PC-3 (cell line): ENCODE measurements around the gene PTK6. TPM values are rescaled to one million over a fixed set of nuclear protein-coding genes. Genes with fewer than 3 reads are reported as not detected.
A peak's percentile ranks its signal among the peaks of the same experiment; 100 is the strongest.

Experiments used
- ATAC-seq: fragments of 200-7000 bp; cut with Tn5 transposase; 2 replicates; pipeline ENCODE4 v1.9.1; 2020; ENCODE audit warnings: mild to moderate bottlenecking, moderate library complexity
- BruUV-seq: library from RNA; stranded (reverse); fragments of 400-500 nt; replicated peaks from 2 replicates; lab custom pipeline; 2021; lab: Mats Ljungman, UMichigan
- CTCF ChIA-PET: fragments of 300-600 bp; sonication (Branson Sonifier 250); formaldehyde crosslinking; loops from one replicate; lab custom pipeline; 2022; ENCODE audit warnings: antibody characterized with exemption; lab: Charles Lee
- POLR2A ChIA-PET: fragments of 300-600 bp; sonication (Branson Sonifier 250); formaldehyde crosslinking; loops from one replicate; lab custom pipeline; 2022; ENCODE audit warnings: antibody characterized with exemption; ENCODE audit not compliant: unreplicated experiment; lab: Charles Lee
- DNase-seq: peaks from one replicate; pipeline ENCODE4 v3.0.0-alpha.2; 2015
- H2AFZ ChIP-seq: fragments of 300-600 bp; sonication (generic); 2 replicates; pipeline ENCODE4 v1.6.0; 2016; ENCODE audit warnings: antibody characterized with exemption, low read length
- H3F3A ChIP-seq: fragments of 300-600 bp; sonication (generic); one replicate; pipeline ENCODE4 v1.6.0; 2017; ENCODE audit warnings: antibody characterized with exemption, low read length, control low read depth, mild to moderate bottlenecking; ENCODE audit not compliant: unreplicated experiment
- H3K27ac ChIP-seq: fragments of 300-600 bp; sonication (generic); 2 replicates; pipeline ENCODE4 v1.5.1; 2016; ENCODE audit warnings: mild to moderate bottlenecking, low read length
- H3K27me3 ChIP-seq: fragments of 300-600 bp; sonication (generic); 2 replicates; pipeline ENCODE4 v1.6.1; 2016; ENCODE audit warnings: low read length, mixed read lengths
- H3K36me3 ChIP-seq: fragments of 300-600 bp; sonication (generic); 2 replicates; pipeline ENCODE4 v1.6.1; 2016; ENCODE audit warnings: low read depth, mixed run types, low read length, mixed read lengths
- H3K4me1 ChIP-seq: fragments of 300-600 bp; sonication (generic); 2 replicates; pipeline ENCODE4 v1.5.1; 2016; ENCODE audit warnings: low read length; ENCODE audit not compliant: insufficient read depth
- H3K4me2 ChIP-seq: fragments of 300-600 bp; sonication (generic); 2 replicates; pipeline ENCODE4 v1.6.0; 2016; ENCODE audit warnings: low read length
- H3K4me3 ChIP-seq: fragments of 300-600 bp; sonication (generic); 2 replicates; pipeline ENCODE4 v1.5.1; 2016; ENCODE audit warnings: mild to moderate bottlenecking, low read length, mixed read lengths
- H3K79me2 ChIP-seq: fragments of 300-600 bp; sonication (generic); 2 replicates; pipeline ENCODE4 v1.6.1; 2017; ENCODE audit warnings: low read length, mixed read lengths
- H3K9ac ChIP-seq: fragments of 300-600 bp; sonication (generic); 2 replicates; pipeline ENCODE4 v1.6.0; 2016; ENCODE audit warnings: mild to moderate bottlenecking, low read length
- H3K9me2 ChIP-seq: fragments of 300-600 bp; sonication (generic); replicated peaks from 2 replicates; pipeline ENCODE4 v1.6.1; 2016; ENCODE audit warnings: mixed run types, low read length, mixed read lengths
- H3K9me3 ChIP-seq: fragments of 300-600 bp; sonication (generic); 2 replicates; pipeline ENCODE4 v1.6.1; 2016; ENCODE audit warnings: low read length, mixed read lengths
- H4K20me1 ChIP-seq: fragments of 300-600 bp; sonication (generic); 2 replicates; pipeline ENCODE4 v1.6.1; 2016; ENCODE audit warnings: low read length, mixed read lengths
- EZH2 ChIP-seq: fragments of 300-600 bp; sonication (generic); IDR thresholded peaks from one replicate; pipeline ENCODE4 v1.6.1; 2017; ENCODE audit warnings: antibody characterized with exemption, mild to moderate bottlenecking, low read length; ENCODE audit not compliant: unreplicated experiment
- EZH2phosphoT487 ChIP-seq: fragments of 300-600 bp; sonication (generic); IDR thresholded peaks from 2 replicates; pipeline ENCODE4 v1.6.1; 2018; ENCODE audit warnings: mild to moderate bottlenecking, antibody characterized with exemption, low read length, borderline replicate concordance
- intact Hi-C: fragments of 100-400 bp; cut with micrococcal nuclease; formaldehyde crosslinking; loops from 2 replicates; pipeline ENCODE4 v1.9.0; 2023
- total RNA-seq: library from RNA; depleted of rRNA; stranded (reverse); fragments of >200 nt; gene quantifications from 2 replicates; pipeline ENCODE4 v1.2.3, GENCODE V29; 2014
- TF ChIP-seq, protein P1 (sequence below): fragments of 300-600 bp; sonication (generic); conservative IDR thresholded peaks from 2 replicates; pipeline ENCODE4 v1.5.1; 2017; ENCODE audit warnings: antibody characterized with exemption, low read depth, mild to moderate bottlenecking, low read length

PTK6 gene
- total RNA-seq, 1 experiment from 2014 or later = 11.1 TPM

DNA sequence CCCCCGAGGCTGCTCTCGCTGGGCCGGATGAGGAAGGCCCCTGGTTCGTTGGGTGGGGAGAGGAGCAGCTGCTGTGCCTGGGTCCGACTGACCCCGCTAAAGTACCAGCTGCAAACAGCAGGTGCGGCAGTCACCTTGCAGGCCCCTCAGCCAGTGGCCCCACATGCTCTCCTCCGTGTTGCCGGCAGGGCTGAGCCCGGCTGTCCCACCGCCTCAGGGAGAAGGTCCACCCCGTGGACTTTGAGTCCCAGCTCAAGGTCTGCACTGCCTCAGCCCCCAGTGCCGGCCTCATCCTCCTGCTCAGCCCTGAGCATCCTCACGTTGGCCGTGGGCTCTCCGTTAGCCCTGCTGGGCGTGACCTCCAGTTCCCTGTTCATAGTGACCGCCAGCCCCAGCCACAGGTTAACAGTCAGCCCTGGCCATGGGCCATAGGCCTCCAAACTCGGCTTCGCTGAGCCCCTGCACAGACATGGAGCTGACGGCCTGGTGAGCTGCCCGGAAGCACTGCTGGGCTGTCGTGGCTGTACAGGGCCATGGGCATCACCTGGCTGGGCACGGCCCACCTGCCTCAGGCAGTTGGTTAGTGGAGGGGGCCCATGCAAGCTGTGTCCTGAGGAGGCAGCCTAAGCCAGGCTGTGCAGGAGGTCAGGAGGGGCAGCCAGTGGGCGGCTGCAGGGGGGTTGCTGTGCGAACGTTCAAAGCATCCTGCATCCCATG lies 7.2 kb upstream of the PTK6 start:
- Histone ChIP-seq H3K9me3 (no peaks in the 10 kb centered on the region), H3K27me3 (no peaks in the 10 kb centered on the region), H2AFZ (no peak overlapping the region), H3K4me2 (peak overlapping the region; percentile 76), H3K36me3 (no peaks in the 10 kb centered on the region), H3K79me2 (no peaks in the 10 kb centered on the region), H3K9ac (0 out of 2 replicates have a peak overlapping the region, but pooled peaks have one; percentile 13), H3K4me1 (peaks cover 37% of the 10 kb centered on the region), H3K9me2 (no peaks in the 10 kb centered on the region), H3K4me3 (no peak overlapping the region), H3F3A (no peaks in the 10 kb centered on the region), H4K20me1 (no peaks in the 10 kb centered on the region), H3K27ac (peak overlapping the region; percentile 80)
- intact Hi-C loops = no loop called here
- ChIA-PET CTCF (interaction anchor here (0.7 kb wide), 1 partner anchor 518 kb away, joined by 3 read pairs; no protein-coding TSS in a partner anchor), POLR2A (interaction anchor here (0.6 to 0.8 kb wide), 2 partner anchors 97 to 114 kb away, joined by 3 to 4 read pairs; partner anchors contain the start of gene RTEL1)
- DNase-seq = no peak
- peak; percentile 2 for ATAC-seq
- BruUV-seq = no TSS peak
- TF ChIP-seq, protein P1, sequence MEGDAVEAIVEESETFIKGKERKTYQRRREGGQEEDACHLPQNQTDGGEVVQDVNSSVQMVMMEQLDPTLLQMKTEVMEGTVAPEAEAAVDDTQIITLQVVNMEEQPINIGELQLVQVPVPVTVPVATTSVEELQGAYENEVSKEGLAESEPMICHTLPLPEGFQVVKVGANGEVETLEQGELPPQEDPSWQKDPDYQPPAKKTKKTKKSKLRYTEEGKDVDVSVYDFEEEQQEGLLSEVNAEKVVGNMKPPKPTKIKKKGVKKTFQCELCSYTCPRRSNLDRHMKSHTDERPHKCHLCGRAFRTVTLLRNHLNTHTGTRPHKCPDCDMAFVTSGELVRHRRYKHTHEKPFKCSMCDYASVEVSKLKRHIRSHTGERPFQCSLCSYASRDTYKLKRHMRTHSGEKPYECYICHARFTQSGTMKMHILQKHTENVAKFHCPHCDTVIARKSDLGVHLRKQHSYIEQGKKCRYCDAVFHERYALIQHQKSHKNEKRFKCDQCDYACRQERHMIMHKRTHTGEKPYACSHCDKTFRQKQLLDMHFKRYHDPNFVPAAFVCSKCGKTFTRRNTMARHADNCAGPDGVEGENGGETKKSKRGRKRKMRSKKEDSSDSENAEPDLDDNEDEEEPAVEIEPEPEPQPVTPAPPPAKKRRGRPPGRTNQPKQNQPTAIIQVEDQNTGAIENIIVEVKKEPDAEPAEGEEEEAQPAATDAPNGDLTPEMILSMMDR = no peak
- no peak for TF ChIP-seq EZH2

- intact Hi-C loops = no loop called here
- no peak overlapping the region for H3K4me3 ChIP-seq
- H3K9me3 ChIP-seq = no peaks in the 10 kb centered on the region
- no peaks in the 10 kb centered on the region for H3K27me3 ChIP-seq
- no peak overlapping the region for H3K9ac ChIP-seq
- no peaks in the 10 kb centered on the region for H3F3A ChIP-seq
- no TSS peak for BruUV-seq
- no peaks in the 10 kb centered on the region for H3K79me2 ChIP-seq
- no peaks in the 10 kb centered on the region for H3K36me3 ChIP-seq
- H3K4me2 ChIP-seq = no peak overlapping the region
- DNase-seq = no peak
- peaks cover 44% of the 10 kb centered on the region for H3K4me1 ChIP-seq
- H3K9me2 ChIP-seq = no peaks in the 10 kb centered on the region
- CTCF ChIA-PET = no interaction called here
- TF ChIP-seq EZH2 = no peak
- TF ChIP-seq, protein P1 = no peak
- TF ChIP-seq EZH2phosphoT487 = no peak
- no peak overlapping the region for H3K27ac ChIP-seq
- no peak for ATAC-seq
- POLR2A ChIA-PET = interaction anchor here (0.6 kb wide), 1 partner anchor 98 kb away, joined by 4 read pairs; no protein-coding TSS in a partner anchor
- no peaks in the 10 kb centered on the region for H4K20me1 ChIP-seq
- no peak overlapping the region for H2AFZ ChIP-seq
These were observed 6.6 kb upstream of the PTK6 start for GRCh38 chr20:63543733-63544132.

DNA sequence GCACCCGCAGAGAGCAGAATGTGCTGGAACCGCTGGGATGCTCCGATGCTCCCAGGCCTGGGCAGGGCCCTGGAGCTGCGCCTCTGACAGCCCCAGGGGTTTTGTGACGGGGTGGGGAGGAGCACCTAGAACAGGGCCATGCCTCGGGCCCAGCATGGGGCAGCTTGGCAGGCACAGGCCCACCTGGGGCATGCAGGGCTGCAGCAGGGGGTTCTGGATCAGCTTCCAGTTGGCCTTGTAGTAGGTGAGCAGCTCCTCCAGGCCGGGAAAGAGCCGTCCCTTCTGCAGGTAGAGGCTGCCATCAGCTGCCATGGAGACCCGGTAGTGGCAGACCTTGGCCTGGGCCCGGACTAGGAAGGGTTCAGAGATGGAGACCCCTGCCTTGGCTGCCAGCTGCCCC lies 6.0 kb upstream of the PTK6 start:
- H3K27me3 ChIP-seq = no peaks in the 10 kb centered on the region
- DNase-seq (no peak), ATAC-seq (no peak)
- no peaks in the 10 kb centered on the region for H3K9me3 ChIP-seq
- no peaks in the 10 kb centered on the region for H3K9me2 ChIP-seq
- ChIA-PET POLR2A (no interaction called here), CTCF (no interaction called here)
- no peak overlapping the region for H3K4me3 ChIP-seq
- H3K4me1 ChIP-seq = peaks cover 45% of the 10 kb centered on the region
- H3K4me2 ChIP-seq = no peak overlapping the region
- H4K20me1 ChIP-seq = no peaks in the 10 kb centered on the region
- H3F3A ChIP-seq = no peaks in the 10 kb centered on the region
- no peak overlapping the region for H3K27ac ChIP-seq
- no TSS peak for BruUV-seq
- H3K79me2 ChIP-seq = no peaks in the 10 kb centered on the region
- no peak overlapping the region for H3K9ac ChIP-seq
- intact Hi-C loops = no loop called here
- no peaks in the 10 kb centered on the region for H3K36me3 ChIP-seq
- TF ChIP-seq EZH2 = no peak
- TF ChIP-seq, protein P1 = no peak
- TF ChIP-seq EZH2phosphoT487 = no peak
- no peak overlapping the region for H2AFZ ChIP-seq
